SU-DHL-6 (cell line): ENCODE data around the gene KRT10.

Experiments
- H2AFZ ChIP-seq: fragments of 200-600 bp; sonication (generic); 2 replicates; pipeline ENCODE4 v1.6.1; 2014; ENCODE audit warnings: low read depth, mild to moderate bottlenecking, moderate library complexity, mixed read lengths, antibody characterized with exemption, low read length; ENCODE audit not compliant: severe bottlenecking
- H3F3A ChIP-seq: fragments of 200-600 bp; shearing (Covaris generic); 2 replicates; pipeline ENCODE4 v1.6.0; 2016; ENCODE audit warnings: antibody characterized with exemption, mild to moderate bottlenecking; ENCODE audit not compliant: insufficient read depth
- H3K27ac ChIP-seq: fragments of 200-600 bp; sonication (generic); 2 replicates; pipeline ENCODE4 v1.5.1; 2016; ENCODE audit warnings: low read depth, mild to moderate bottlenecking, low read length, moderate library complexity, mixed read lengths
- H3K27me3 ChIP-seq: fragments of 200-600 bp; sonication (generic), shearing (Covaris generic); 2 replicates; pipeline ENCODE4 v1.6.0; 2014; ENCODE audit warnings: mild to moderate bottlenecking, low read length
- H3K36me3 ChIP-seq: fragments of 200-600 bp; sonication (generic); 2 replicates; pipeline ENCODE4 v1.6.1; 2014; ENCODE audit warnings: mild to moderate bottlenecking, low read length, mixed read lengths
- H3K4me2 ChIP-seq: fragments of 300-600, 200-600 bp; shearing (Covaris generic), sonication (generic); 2 replicates; pipeline ENCODE4 v1.6.0; 2014; ENCODE audit warnings: low read length, low read depth, mild to moderate bottlenecking; ENCODE audit not compliant: poor library complexity, severe bottlenecking
- H3K4me3 ChIP-seq: fragments of 200-600 bp; sonication (generic); 2 replicates; pipeline ENCODE4 v1.5.1; 2014; ENCODE audit warnings: antibody characterized with exemption, low read length, mild to moderate bottlenecking, mixed read lengths; ENCODE audit not compliant: insufficient read depth, poor library complexity, severe bottlenecking
- H3K79me2 ChIP-seq: fragments of 200-600 bp; sonication (generic); 2 replicates; pipeline ENCODE4 v1.6.1; 2014; ENCODE audit warnings: mild to moderate bottlenecking, low read length, moderate library complexity; ENCODE audit not compliant: insufficient read depth
- H3K9ac ChIP-seq: fragments of 200-600 bp; sonication (generic); 2 replicates; pipeline ENCODE4 v1.7.0; 2014; ENCODE audit warnings: mild to moderate bottlenecking, low read length
- H3K9me2 ChIP-seq: fragments of 200-600 bp; sonication (generic); replicated peaks from 2 replicates; pipeline ENCODE4 v1.6.1; 2014; ENCODE audit warnings: low read length; ENCODE audit not compliant: insufficient read depth
- H3K9me3 ChIP-seq: fragments of 200-600 bp; sonication (generic); 2 replicates; pipeline ENCODE4 v1.6.1; 2014; ENCODE audit warnings: low read length, mixed read lengths; ENCODE audit not compliant: insufficient read depth
- H4K20me1 ChIP-seq: fragments of 200-600 bp; sonication (generic); 2 replicates; pipeline ENCODE4 v1.6.1; 2014; ENCODE audit warnings: low read depth, mild to moderate bottlenecking, antibody characterized with exemption, low read length, moderate library complexity, mixed read lengths
- CTCF ChIP-seq: fragments of 200-600 bp; sonication (generic); IDR thresholded peaks from one replicate; pipeline ENCODE4 v1.5.1; 2017; ENCODE audit warnings: antibody characterized with exemption, mild to moderate bottlenecking, low read length, moderate library complexity; ENCODE audit not compliant: insufficient read depth, poor library complexity, severe bottlenecking
- EZH2phosphoT487 ChIP-seq: fragments of 200-600 bp; sonication (generic), shearing (Covaris generic); conservative IDR thresholded peaks from 2 replicates; pipeline ENCODE4 v1.6.1; 2018; ENCODE audit warnings: mild to moderate bottlenecking, antibody characterized with exemption, low read length, moderate library complexity, mixed read lengths

KRT10 gene

GRCh38 chr17:40850293-40850972, 28.0 kb upstream of the KRT10 start:
- no peak overlapping the region for H2AFZ ChIP-seq
- TF ChIP-seq EZH2phosphoT487 (no peak), CTCF (no peak)
- H3K27ac ChIP-seq, result no peak overlapping the region
- no peaks in the 10 kb centered on the region for H3K9me3 ChIP-seq
- no peaks in the 10 kb centered on the region for H3K27me3 ChIP-seq
- no peak overlapping the region for H3K9ac ChIP-seq
- no peak overlapping the region for H3K4me2 ChIP-seq
- H3K4me3 ChIP-seq, result no peak overlapping the region
- H3K36me3 ChIP-seq, result no peaks in the 10 kb centered on the region
- H4K20me1 ChIP-seq, result no peaks in the 10 kb centered on the region
- H3K9me2 ChIP-seq, result no peaks in the 10 kb centered on the region
- no peaks in the 10 kb centered on the region for H3F3A ChIP-seq
- no peaks in the 10 kb centered on the region for H3K79me2 ChIP-seq

- Histone ChIP-seq H3K9me2 (no peaks in the 10 kb centered on the region), H3K4me3 (no peak overlapping the region), H3K4me2 (no peak overlapping the region), H3K79me2 (no peaks in the 10 kb centered on the region), H3K27ac (no peak overlapping the region), H3K36me3 (no peaks in the 10 kb centered on the region), H3K9ac (no peak overlapping the region), H3F3A (no peaks in the 10 kb centered on the region), H3K27me3 (no peaks in the 10 kb centered on the region), H3K9me3 (no peaks in the 10 kb centered on the region), H4K20me1 (no peaks in the 10 kb centered on the region), H2AFZ (no peak overlapping the region)
- TF ChIP-seq EZH2phosphoT487 (no peak), CTCF (no peak)
Measured at GRCh38 chr17:40849723-40850122, 27.3 kb upstream of the KRT10 start.

GRCh38 chr17:40848583-40849235, 26.3 kb upstream of the KRT10 start:
- no peaks in the 10 kb centered on the region for H3K79me2 ChIP-seq
- H3K9ac ChIP-seq, result no peak overlapping the region
- TF ChIP-seq EZH2phosphoT487 (no peak), CTCF (no peak)
- no peaks in the 10 kb centered on the region for H3K36me3 ChIP-seq
- no peaks in the 10 kb centered on the region for H3K27me3 ChIP-seq
- H3K4me3 ChIP-seq, result no peak overlapping the region
- no peak overlapping the region for H2AFZ ChIP-seq
- H3K9me2 ChIP-seq, result no peaks in the 10 kb centered on the region
- no peaks in the 10 kb centered on the region for H3K9me3 ChIP-seq
- no peaks in the 10 kb centered on the region for H3F3A ChIP-seq
- no peaks in the 10 kb centered on the region for H4K20me1 ChIP-seq
- H3K4me2 ChIP-seq, result no peak overlapping the region
- no peak overlapping the region for H3K27ac ChIP-seq
